Stimulated activated CD8-positive, alpha-beta memory T cell treated with anti-CD3 and anti-CD28 coated beads, Interleukin-4, amount 100 ng/mL, for 4 hours (primary cell): ENCODE data around the gene SHROOM1.

Experiments
- DNase-seq, 2 donors: peaks; one replicate each; pipeline ENCODE4 v3.0.0-alpha.2; 2020; ENCODE audit warnings: low read depth in 2 of 2, low spot score in 1 of 2

SHROOM1 gene

GRCh38 chr5:132853323-132853722, 22.9 kb upstream of the SHROOM1 start:
- DNase-seq, result no peak

- no peak for DNase-seq
These were observed 19.6 kb upstream of the SHROOM1 start for GRCh38 chr5:132850066-132850465.

DNA sequence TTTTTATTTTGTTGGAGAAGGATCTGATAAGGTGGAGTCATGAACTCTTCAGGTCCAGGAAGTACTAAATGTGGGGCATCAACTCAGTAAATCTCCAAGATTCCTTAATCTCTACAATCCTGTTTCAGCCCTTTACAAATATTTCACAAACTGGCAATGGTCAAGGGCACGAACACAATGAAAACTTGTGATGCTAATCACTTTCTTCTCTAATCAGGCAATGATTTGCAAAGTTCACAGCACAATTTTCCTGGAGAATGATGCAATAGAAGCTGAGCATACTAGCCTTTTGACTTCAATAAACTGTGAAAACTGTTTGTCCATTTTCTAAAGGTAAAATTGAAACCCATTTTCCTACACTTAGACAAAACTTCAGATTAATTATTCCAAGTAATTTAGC, 18.9 kb upstream of the SHROOM1 start:
- no peak for DNase-seq

GRCh38 chr5:132848270-132848669, 17.8 kb upstream of the SHROOM1 start:
- DNase-seq, result no peak

GRCh38 chr5:132841305-132841704, 10.9 kb upstream of the SHROOM1 start:
- DNase-seq, result no peak

DNA sequence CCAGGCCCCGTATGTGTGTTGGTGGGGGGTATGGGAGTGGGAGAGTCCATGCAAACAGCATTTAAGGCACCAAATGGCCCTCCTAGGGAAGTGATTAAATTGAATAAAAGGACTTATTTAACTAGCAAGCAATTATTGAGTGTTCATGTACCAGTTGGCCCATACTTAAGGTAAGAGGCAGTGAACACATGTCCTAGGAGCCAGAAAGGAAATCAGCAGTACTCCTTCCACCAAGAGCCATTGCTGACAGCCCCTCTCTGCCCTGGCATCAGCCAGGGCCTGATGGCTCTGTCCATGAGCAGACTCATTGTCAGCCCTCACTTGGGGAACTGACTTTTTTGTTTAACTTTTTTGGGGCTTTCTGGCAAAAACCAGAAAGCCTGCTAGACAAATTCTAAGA, 10.4 kb upstream of the SHROOM1 start:
- no peak for DNase-seq

DNA sequence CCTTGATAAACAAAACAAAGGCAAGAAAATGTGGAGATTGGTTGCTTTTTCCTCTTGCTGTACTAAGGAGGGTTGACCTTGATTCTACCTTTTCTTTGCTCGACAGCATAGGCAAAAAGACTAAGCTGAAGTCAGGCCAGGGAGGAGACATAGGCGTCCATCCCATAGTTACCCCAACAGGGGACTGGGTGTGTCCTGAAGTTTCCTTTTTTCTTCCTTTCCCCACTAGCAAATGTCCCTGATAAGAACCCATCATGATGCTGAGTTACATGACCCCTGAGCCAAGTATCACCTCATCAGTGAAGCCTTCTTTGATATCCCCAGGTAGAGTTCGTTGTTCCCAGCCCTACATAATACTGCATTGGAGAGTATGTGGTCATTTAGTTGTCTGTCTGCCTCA, 9.9 kb upstream of the SHROOM1 start:
- no peak for DNase-seq

DNA sequence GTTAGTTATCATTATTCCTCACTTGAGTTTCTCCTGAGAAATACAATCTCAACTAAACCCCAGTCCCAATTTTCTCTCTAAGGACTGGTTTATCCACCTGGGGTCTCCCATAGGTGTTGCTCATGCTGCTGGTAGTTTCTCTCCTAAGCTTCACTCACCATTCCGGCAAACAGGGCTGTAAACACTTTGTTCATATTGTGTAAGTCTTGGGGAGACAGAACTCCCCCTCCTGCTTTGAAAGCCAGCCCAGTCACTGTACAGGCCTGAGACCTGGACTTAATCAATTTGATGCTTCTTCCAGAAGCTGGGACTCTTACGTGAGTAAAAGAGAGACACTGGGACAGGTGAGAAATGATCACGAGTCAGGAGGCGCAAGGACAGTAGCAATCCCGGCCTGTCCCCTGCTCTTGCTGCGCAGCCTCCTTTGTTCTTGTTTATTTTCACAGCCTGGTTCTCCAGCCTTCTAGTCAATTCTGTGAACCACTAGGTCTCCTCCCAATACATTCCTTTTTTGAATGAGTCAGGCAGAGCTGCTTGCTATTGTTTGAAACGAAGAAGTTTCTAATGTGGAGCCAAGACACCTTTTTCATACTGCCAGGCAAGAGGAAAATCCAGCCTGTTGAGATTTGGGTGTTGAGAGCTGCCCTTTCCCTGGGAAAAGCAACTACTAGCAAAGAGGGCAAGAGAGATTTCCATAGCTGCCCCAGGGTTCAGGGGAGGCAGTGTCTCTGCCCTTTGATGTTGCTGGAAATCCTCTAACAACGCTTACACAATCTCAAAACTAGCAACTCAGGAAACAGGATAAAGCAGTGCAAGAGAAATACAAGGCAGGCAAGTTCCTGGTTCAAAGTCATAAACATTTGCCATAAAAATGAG, 9.2 kb upstream of the SHROOM1 start:
- DNase-seq, result no peak

DNA sequence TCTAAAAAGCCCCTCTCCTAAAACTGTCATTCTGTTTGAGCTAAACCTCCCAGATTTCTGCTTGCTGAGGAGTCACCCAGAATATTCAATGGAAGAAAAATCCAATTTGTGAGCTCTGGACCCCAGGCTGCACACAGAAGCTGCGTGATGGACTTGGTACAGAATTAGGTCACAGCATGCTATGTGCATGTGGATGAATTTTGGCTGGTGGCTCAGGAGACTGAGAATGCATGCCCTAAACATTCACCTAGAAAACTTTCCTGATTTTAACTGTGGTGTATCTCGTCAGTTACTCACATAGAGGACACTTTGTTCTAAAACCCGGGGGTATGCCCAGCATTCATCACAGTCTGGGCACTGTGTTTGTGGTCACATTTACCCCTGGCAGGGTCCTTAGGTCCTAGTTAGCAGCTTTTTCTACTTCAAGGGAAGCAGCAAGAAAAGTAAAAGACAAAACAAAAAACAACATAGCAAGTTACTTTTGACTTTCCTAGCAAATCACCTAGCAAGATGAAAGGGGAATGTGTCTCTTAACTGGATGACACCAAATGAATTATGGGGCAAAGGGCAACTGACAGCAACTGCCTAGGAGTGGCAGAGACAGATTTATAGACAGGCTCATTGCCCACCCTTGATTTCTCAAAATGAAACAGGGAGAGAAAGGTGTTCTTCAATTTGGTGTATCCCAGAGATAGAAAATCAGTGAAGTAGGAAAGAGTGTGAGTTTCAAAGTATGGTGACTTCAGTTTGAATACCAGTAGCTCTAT, 8.3 kb upstream of the SHROOM1 start:
- no peak for DNase-seq

DNA sequence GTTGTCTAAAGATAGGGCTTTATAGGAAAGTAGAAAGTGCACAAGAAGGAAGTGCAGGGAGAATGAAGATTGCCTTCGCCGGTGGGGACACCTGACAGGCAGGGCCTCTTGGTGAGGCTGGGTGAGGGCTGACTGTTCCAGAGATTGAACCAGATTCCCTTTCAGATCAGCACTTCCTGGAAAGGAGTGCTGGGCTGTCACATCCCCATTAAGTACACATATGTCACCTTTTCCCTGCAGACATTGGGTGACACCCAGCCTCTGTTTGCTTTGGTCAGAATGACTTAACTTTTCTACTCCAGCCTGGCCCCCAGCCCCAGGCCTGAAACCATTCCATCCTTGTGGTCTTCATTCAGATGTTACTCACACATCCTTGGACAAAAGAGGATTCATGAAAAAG, 7.4 kb upstream of the SHROOM1 start:
- no peak for DNase-seq

DNA sequence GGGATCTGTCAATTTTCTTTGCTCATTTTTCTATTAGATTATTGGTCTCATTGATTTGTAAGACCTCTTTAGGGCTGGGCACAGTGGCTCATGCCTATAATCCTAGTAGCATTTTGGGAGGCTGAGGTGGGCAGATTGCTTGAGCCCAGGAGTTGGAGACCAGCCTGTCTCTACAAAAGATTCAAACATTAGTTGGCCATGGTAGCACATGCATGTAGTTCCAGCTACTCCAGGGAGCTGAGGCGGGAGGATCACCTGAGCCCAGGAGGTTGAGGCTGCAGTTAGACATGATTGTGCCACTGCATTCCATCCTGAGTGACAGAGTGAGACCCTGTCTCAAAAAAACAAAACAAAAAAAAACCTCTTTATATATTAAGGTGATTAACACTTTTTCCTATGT, 6.4 kb upstream of the SHROOM1 start:
- no peak for DNase-seq

- DNase-seq, result no peak
These were observed 3.6 kb upstream of the SHROOM1 start for GRCh38 chr5:132834057-132834456.

DNA sequence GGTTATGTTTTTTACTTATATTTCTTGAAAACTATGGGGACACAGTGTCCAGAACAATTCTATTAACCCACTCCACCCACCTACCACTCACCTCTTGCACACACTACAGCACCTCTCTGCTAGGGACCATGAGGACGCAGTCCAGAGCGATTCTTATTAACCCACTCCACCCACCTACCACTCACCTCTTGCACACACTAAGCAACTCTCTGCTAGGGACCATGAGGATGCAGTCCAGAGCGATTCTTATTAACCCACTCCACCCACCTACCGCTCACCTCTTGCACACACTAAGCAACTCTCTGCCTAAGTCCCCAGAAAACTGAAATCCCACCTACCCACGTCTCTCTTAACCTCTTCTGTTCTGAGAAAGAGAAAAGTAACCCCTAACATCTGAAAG, 2.2 kb upstream of the SHROOM1 start:
- DNase-seq, result no peak

- no peak for DNase-seq
These were observed 831 bp upstream of the SHROOM1 start for GRCh38 chr5:132831095-132831860.

DNA sequence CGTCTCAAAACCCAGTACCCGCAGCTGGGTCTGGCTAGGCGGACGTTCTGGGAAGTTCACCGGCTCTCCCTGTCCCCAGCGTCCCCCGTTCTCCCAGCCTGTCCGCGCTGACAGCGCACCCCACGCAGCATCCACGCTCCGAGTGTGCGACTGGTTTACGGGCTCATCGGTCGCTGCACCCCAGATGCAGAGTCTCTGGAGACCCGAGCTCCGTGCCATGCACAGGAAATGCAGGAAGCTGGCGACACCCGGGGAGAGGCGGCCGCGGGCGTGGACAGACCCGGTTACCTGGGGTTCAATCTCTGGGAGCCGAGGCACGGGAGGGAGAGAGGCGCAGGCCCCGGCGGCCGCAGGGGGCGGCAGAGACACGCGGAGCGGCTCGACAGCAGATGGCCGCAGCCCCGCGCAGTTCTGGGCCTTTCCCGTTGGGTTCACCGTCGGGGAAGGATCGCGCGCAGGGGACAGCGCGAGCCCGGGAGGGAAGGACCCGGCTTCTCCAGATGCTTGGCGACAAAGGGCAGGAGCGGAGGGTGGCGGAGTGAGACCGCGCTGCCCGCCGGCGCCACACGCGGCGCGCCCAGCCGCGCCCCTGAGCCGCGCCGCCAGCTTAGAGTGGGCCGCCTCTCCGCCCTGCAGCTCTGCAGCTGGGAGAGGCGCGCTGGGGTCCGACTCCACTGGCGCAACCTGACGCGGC, 558 bp downstream of the SHROOM1 start:
- peak in 1 of 2 donors; percentile 40 for DNase-seq

- no peak for DNase-seq
These were observed 1.5 kb downstream of the SHROOM1 start for GRCh38 chr5:132828846-132829494.

- DNase-seq, result no peak
These were observed 2.3 kb downstream of the SHROOM1 start for GRCh38 chr5:132827943-132828673.

- no peak for DNase-seq
These were observed 3.9 kb downstream of the SHROOM1 start for GRCh38 chr5:132826424-132827082.

DNA sequence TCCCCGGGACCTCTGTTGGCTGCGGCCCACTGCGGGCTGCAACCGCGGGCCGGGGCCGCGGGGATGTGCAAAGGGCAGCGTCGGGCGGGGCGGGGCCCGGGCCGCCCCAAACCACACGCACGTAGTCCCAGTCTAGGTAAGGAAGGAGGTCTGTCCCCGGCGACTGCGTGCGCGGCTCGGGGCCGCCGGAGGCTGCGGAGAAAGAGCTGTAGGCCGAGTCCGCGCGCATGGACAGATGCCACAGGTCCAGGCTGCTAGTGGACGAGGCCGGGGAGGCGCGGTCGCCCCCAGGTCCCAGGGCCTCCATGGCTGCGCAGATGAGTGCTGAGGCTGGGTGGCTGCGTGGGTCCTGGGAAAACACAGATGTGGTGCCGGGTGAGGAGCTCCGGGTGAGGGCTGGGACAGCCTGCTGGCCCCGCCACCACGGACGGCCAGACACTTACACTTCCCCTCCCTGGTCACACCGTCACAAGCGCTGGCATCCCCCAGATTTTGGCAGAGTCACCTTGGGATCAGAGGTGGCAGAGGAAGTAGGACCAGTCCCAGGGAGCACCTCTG, 4.5 kb downstream of the SHROOM1 start:
- DNase-seq, result no peak
